Skeletal muscle tissue (tissue), 4 donors: ENCODE measurements around the gene TMPRSS15. TPM values are rescaled to one million over a fixed set of nuclear protein-coding genes. Genes with fewer than 3 reads are reported as not detected.

Experiments used
- H3K27ac ChIP-seq: one replicate; pipeline ENCODE4 v1.7.0; 2013; ENCODE audit warnings: mild to moderate bottlenecking, low read depth, low read length, inconsistent platforms
- H3K27me3 ChIP-seq, 3 donors: one replicate each; pipeline ENCODE4 v1.7.0; 2013; ENCODE audit warnings: low read length in 3 of 3; ENCODE audit not compliant: control insufficient read depth in 3 of 3, insufficient read depth in 3 of 3
- H3K36me3 ChIP-seq, 3 donors: one replicate each; pipeline ENCODE4 v1.7.0; 2013; ENCODE audit warnings: low read length in 3 of 3; ENCODE audit not compliant: control insufficient read depth in 3 of 3, insufficient read depth in 3 of 3
- H3K4me1 ChIP-seq, 3 donors: one replicate each; pipeline ENCODE4 v1.7.0; 2013; ENCODE audit warnings: low read length in 3 of 3, mild to moderate bottlenecking in 3 of 3; ENCODE audit not compliant: control insufficient read depth in 3 of 3, insufficient read depth in 3 of 3
- H3K4me3 ChIP-seq, 3 donors: one replicate each; pipeline ENCODE4 v1.7.0; 2013; ENCODE audit warnings: low read length in 3 of 3
- H3K9ac ChIP-seq, 3 donors: one replicate each; pipeline ENCODE4 v1.7.0; 2013; ENCODE audit warnings: low read length in 3 of 3, mild to moderate bottlenecking in 3 of 3, moderate library complexity in 2 of 3, low read depth in 1 of 3
- H3K9me3 ChIP-seq, 3 donors: one replicate each; pipeline ENCODE4 v1.7.0; 2013; ENCODE audit warnings: low read length in 3 of 3; ENCODE audit not compliant: control insufficient read depth in 3 of 3
- total RNA-seq: library from RNA; depleted of rRNA; stranded (reverse); fragments of >200 nt; gene quantifications from one replicate; pipeline ENCODE4 v1.2.3, GENCODE V29; 2014
- donor health status: Osteomylitis.

Gene TMPRSS15
- total RNA-seq, 1 donor from 2014 or later, result 0.52 TPM

- H3K9ac ChIP-seq, result no peak overlapping the region
- no peaks in the 10 kb centered on the region for H3K4me1 ChIP-seq
- no peaks in the 10 kb centered on the region for H3K36me3 ChIP-seq
- no peak overlapping the region for H3K27ac ChIP-seq
- H3K27me3 ChIP-seq, result no peaks in the 10 kb centered on the region
- H3K4me3 ChIP-seq, result no peak overlapping the region
- no peaks in the 10 kb centered on the region for H3K9me3 ChIP-seq
These were observed 118.2 kb downstream of the TMPRSS15 start for GRCh38 chr21:18285379-18285778.

GRCh38 chr21:18275781-18276180, 127.8 kb downstream of the TMPRSS15 start:
- H3K27ac ChIP-seq, result no peak overlapping the region
- H3K4me3 ChIP-seq, result no peak overlapping the region
- no peaks in the 10 kb centered on the region for H3K36me3 ChIP-seq
- no peak overlapping the region for H3K9ac ChIP-seq
- no peaks in the 10 kb centered on the region for H3K27me3 ChIP-seq
- no peaks in the 10 kb centered on the region for H3K9me3 ChIP-seq
- no peaks in the 10 kb centered on the region for H3K4me1 ChIP-seq

- H3K36me3 ChIP-seq, result no peaks in the 10 kb centered on the region
- H3K9me3 ChIP-seq, result no peaks in the 10 kb centered on the region
These were observed 129.2 kb downstream of the TMPRSS15 start for GRCh38 chr21:18274370-18274769.

GRCh38 chr21:18273400-18273799, 130.2 kb downstream of the TMPRSS15 start:
- Histone ChIP-seq H3K9me3 (no peaks in the 10 kb centered on the region), H3K27ac (no peak overlapping the region), H3K4me3 (no peak overlapping the region), H3K36me3 (no peaks in the 10 kb centered on the region), H3K4me1 (no peaks in the 10 kb centered on the region), H3K27me3 (no peaks in the 10 kb centered on the region), H3K9ac (no peak overlapping the region)

More at GRCh38 chr21:18274370-18274769, 129.2 kb downstream of the TMPRSS15 start:
- no peak overlapping the region for H3K4me3 ChIP-seq
- no peaks in the 10 kb centered on the region for H3K4me1 ChIP-seq
- no peaks in the 10 kb centered on the region for H3K27me3 ChIP-seq
- no peak overlapping the region for H3K27ac ChIP-seq
- no peak overlapping the region for H3K9ac ChIP-seq

DNA sequence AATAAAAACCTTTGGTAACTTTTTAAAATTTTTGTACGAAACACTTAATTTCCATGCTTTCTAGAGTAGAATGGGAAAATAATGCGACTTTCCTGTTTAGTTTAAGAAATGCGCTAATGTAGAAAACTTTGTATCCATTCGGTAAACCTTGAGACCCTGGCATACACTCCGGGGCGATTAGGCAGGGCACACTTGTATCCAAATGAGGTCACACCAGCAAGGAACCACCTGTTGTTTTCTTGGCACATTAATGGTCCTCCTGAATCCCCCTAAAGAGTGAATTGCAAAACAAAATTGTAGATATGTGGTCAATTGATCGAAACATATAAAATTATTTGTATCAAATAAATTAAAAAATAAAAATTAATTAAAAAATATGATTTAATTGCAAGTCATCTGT, 133.7 kb downstream of the TMPRSS15 start:
- Histone ChIP-seq H3K4me1 (no peaks in the 10 kb centered on the region), H3K27me3 (no peaks in the 10 kb centered on the region), H3K36me3 (no peaks in the 10 kb centered on the region), H3K4me3 (no peak overlapping the region), H3K9me3 (no peaks in the 10 kb centered on the region), H3K27ac (no peak overlapping the region), H3K9ac (no peak overlapping the region)

GRCh38 chr21:18268906-18269305, 134.7 kb downstream of the TMPRSS15 start:
- no peaks in the 10 kb centered on the region for H3K36me3 ChIP-seq
- no peaks in the 10 kb centered on the region for H3K9me3 ChIP-seq
- no peak overlapping the region for H3K9ac ChIP-seq
- H3K27ac ChIP-seq, result no peak overlapping the region
- no peak overlapping the region for H3K4me3 ChIP-seq
- no peaks in the 10 kb centered on the region for H3K27me3 ChIP-seq
- H3K4me1 ChIP-seq, result no peaks in the 10 kb centered on the region

- H3K4me1 ChIP-seq, result no peaks in the 10 kb centered on the region
- H3K27me3 ChIP-seq, result no peaks in the 10 kb centered on the region
- H3K4me3 ChIP-seq, result no peak overlapping the region
- H3K9me3 ChIP-seq, result no peaks in the 10 kb centered on the region
- H3K9ac ChIP-seq, result no peak overlapping the region
- no peaks in the 10 kb centered on the region for H3K36me3 ChIP-seq
- no peak overlapping the region for H3K27ac ChIP-seq
These were observed 136.1 kb downstream of the TMPRSS15 start for GRCh38 chr21:18267496-18267895.

- Histone ChIP-seq H3K4me3 (no peak overlapping the region), H3K36me3 (no peaks in the 10 kb centered on the region), H3K27me3 (no peaks in the 10 kb centered on the region), H3K9me3 (no peaks in the 10 kb centered on the region), H3K9ac (no peak overlapping the region), H3K4me1 (no peaks in the 10 kb centered on the region), H3K27ac (no peak overlapping the region)
These were observed 137.6 kb downstream of the TMPRSS15 start for GRCh38 chr21:18265944-18266343.

DNA sequence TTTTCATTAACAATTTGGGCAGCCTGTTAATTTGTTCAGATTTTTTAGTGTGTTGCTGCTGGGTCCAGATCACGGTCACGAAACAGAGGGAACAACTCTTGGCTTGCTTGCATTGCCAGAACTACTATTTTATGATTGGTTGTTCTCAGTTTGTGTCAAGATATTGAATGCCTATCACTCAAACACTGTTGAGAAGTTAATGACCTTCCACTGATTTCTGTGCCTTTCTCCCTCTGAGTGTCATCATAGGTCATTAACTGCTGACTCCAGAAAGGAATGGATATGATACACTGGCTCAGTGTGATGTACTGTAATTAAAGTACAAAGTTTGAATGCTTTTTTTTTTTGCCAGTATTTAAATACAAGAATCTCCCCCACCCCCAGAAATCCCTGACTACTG, 149.8 kb downstream of the TMPRSS15 start:
- H3K9me3 ChIP-seq, result no peaks in the 10 kb centered on the region
- no peak overlapping the region for H3K9ac ChIP-seq
- no peaks in the 10 kb centered on the region for H3K27me3 ChIP-seq
- no peak overlapping the region for H3K4me3 ChIP-seq
- no peaks in the 10 kb centered on the region for H3K36me3 ChIP-seq
- no peak overlapping the region for H3K27ac ChIP-seq
- H3K4me1 ChIP-seq, result no peaks in the 10 kb centered on the region

- Histone ChIP-seq H3K4me1 (no peaks in the 10 kb centered on the region), H3K4me3 (no peak overlapping the region), H3K27ac (no peak overlapping the region), H3K9ac (no peak overlapping the region), H3K36me3 (no peaks in the 10 kb centered on the region), H3K9me3 (no peaks in the 10 kb centered on the region), H3K27me3 (no peaks in the 10 kb centered on the region)
These were observed 150.4 kb downstream of the TMPRSS15 start for GRCh38 chr21:18253221-18253620.

DNA sequence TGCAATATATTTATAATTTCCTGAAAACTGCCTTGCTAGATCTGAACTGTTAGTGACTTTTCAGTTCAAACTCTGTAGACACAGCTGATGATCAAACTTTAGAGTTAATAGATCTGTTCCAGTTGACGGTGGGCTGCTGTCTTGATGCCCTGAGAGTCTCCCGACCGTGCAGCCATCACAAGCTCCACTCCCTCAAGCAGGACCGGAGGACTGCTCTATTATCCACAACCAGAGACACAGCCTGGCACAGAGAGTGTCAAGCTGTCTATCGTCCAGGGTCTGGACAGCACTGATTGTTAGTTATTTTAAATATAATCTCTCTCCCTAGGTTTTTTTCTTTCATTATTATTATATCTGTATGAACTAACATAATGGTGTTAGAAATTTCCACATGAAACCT, 150.9 kb downstream of the TMPRSS15 start:
- no peaks in the 10 kb centered on the region for H3K4me1 ChIP-seq
- no peak overlapping the region for H3K4me3 ChIP-seq
- no peaks in the 10 kb centered on the region for H3K27me3 ChIP-seq
- H3K9ac ChIP-seq, result no peak overlapping the region
- H3K36me3 ChIP-seq, result no peaks in the 10 kb centered on the region
- H3K9me3 ChIP-seq, result no peaks in the 10 kb centered on the region
- H3K27ac ChIP-seq, result no peak overlapping the region
